Measurements from ENCODE around the gene C11orf54.
"Not testable (repeated sequence)": the region's sequence is repeated elsewhere in the genome, so short reads cannot be mapped to it uniquely, and the experiment has no call there.

The C11orf54 gene

GRCh38 chr11:93734427-93735222 is 6.8 kb upstream of the C11orf54 start:
- DNase-seq (ENCODE audit: low read depth in 4 of 4, low spot score in 1 of 4): no peak

- DNase-seq (ENCODE audit: low read depth in 4 of 4, low spot score in 1 of 4): no peak
These were observed 5.8 kb upstream of the C11orf54 start for GRCh38 chr11:93735627-93736026.

- DNase-seq (ENCODE audit: low read depth in 4 of 4, low spot score in 1 of 4): no peak
These were observed 5.3 kb upstream of the C11orf54 start for GRCh38 chr11:93736129-93736528.

GRCh38 chr11:93737904-93738612 is 3.4 kb upstream of the C11orf54 start:
- DNase-seq (ENCODE audit: low read depth in 4 of 4, low spot score in 1 of 4): no peak

- DNase-seq (ENCODE audit: low read depth in 4 of 4, low spot score in 1 of 4): no peak
These were observed 2.8 kb upstream of the C11orf54 start for GRCh38 chr11:93738647-93739081.

GRCh38 chr11:93740031-93740729 is 1.3 kb upstream of the C11orf54 start:
- peak in 3 of 4 experiments; percentile 15 to 40 (median 32) for DNase-seq (ENCODE audit: low read depth in 4 of 4, low spot score in 1 of 4)

- DNase-seq (ENCODE audit: low read depth in 4 of 4, low spot score in 1 of 4): peak; percentile 38 to 50 (median 43)
These were observed 760 bp upstream of the C11orf54 start for GRCh38 chr11:93740730-93741093.

GRCh38 chr11:93741882-93742226 is 382 bp downstream of the C11orf54 start:
- no peak for DNase-seq (ENCODE audit: low read depth in 4 of 4, low spot score in 1 of 4)

- DNase-seq (ENCODE audit: low read depth in 4 of 4, low spot score in 1 of 4): no peak
These were observed 1.8 kb downstream of the C11orf54 start for GRCh38 chr11:93743291-93743690.

GRCh38 chr11:93744669-93745004 is 3.2 kb downstream of the C11orf54 start:
- no peak for DNase-seq (ENCODE audit: low read depth in 4 of 4, low spot score in 1 of 4)

GRCh38 chr11:93745005-93745755 is 3.7 kb downstream of the C11orf54 start:
- DNase-seq (ENCODE audit: low read depth in 4 of 4, low spot score in 1 of 4): not testable (repeated sequence)

GRCh38 chr11:93746101-93746500 is 4.6 kb downstream of the C11orf54 start:
- DNase-seq (ENCODE audit: low read depth in 4 of 4, low spot score in 1 of 4): no peak

- DNase-seq (ENCODE audit: low read depth in 4 of 4, low spot score in 1 of 4): no peak
These were observed 5.7 kb downstream of the C11orf54 start for GRCh38 chr11:93747122-93747521.

- DNase-seq (ENCODE audit: low read depth in 4 of 4, low spot score in 1 of 4): no peak
These were observed 9.5 kb downstream of the C11orf54 start for GRCh38 chr11:93751001-93751400.

- no peak for DNase-seq (ENCODE audit: low read depth in 4 of 4, low spot score in 1 of 4)
These were observed 11.8 kb downstream of the C11orf54 start for GRCh38 chr11:93753241-93753640.

GRCh38 chr11:93756748-93757147 is 15.3 kb downstream of the C11orf54 start:
- DNase-seq (ENCODE audit: low read depth in 4 of 4, low spot score in 1 of 4): no peak

GRCh38 chr11:93757301-93757700 is 15.8 kb downstream of the C11orf54 start:
- DNase-seq (ENCODE audit: low read depth in 4 of 4, low spot score in 1 of 4): no peak

GRCh38 chr11:93757924-93758865 is 16.7 kb downstream of the C11orf54 start:
- no peak for DNase-seq (ENCODE audit: low read depth in 4 of 4, low spot score in 1 of 4)

- DNase-seq (ENCODE audit: low read depth in 4 of 4, low spot score in 1 of 4): not testable (repeated sequence)
These were observed 17.7 kb downstream of the C11orf54 start for GRCh38 chr11:93759123-93759522.

GRCh38 chr11:93761910-93762309 is 20.4 kb downstream of the C11orf54 start:
- no peak for DNase-seq (ENCODE audit: low read depth in 4 of 4, low spot score in 1 of 4)
